WERI-Rb-1 (cell line): ENCODE data around the gene GJB5.

Experiments
- DNase-seq: peaks from one replicate; pipeline ENCODE4 v3.0.0-alpha.2; 2020
- H3K27ac ChIP-seq: fragments of 250-450 bp; sonication (Bioruptor Pico); 2 replicates; pipeline ENCODE4 v1.5.1; 2020; ENCODE audit warnings: mild to moderate bottlenecking, moderate library complexity
- H3K27me3 ChIP-seq: fragments of 250-450 bp; sonication (Bioruptor Pico); 2 replicates; pipeline ENCODE4 v1.5.1; 2021; ENCODE audit warnings: mild to moderate bottlenecking, low read depth, moderate library complexity; ENCODE audit not compliant: insufficient read depth, severe bottlenecking
- H3K36me3 ChIP-seq: fragments of 250-450 bp; sonication (Bioruptor Pico); 2 replicates; pipeline ENCODE4 v1.5.1; 2020; ENCODE audit warnings: mild to moderate bottlenecking, moderate library complexity
- H3K4me3 ChIP-seq: 2 replicates; pipeline ENCODE4 v1.5.1; 2011; ENCODE audit warnings: low read depth, mild to moderate bottlenecking, control low read depth, low read length
- H3K9me3 ChIP-seq: fragments of 250-450 bp; sonication (Bioruptor Pico); 2 replicates; pipeline ENCODE4 v1.5.1; 2021; ENCODE audit warnings: mild to moderate bottlenecking, moderate library complexity; ENCODE audit not compliant: severe bottlenecking
- TF ChIP-seq, protein P1 (sequence below): IDR thresholded peaks from 2 replicates; pipeline ENCODE4 v1.5.1; 2011; ENCODE audit warnings: low read depth, mild to moderate bottlenecking, control low read depth, inconsistent platforms, low read length

The GJB5 gene

DNA sequence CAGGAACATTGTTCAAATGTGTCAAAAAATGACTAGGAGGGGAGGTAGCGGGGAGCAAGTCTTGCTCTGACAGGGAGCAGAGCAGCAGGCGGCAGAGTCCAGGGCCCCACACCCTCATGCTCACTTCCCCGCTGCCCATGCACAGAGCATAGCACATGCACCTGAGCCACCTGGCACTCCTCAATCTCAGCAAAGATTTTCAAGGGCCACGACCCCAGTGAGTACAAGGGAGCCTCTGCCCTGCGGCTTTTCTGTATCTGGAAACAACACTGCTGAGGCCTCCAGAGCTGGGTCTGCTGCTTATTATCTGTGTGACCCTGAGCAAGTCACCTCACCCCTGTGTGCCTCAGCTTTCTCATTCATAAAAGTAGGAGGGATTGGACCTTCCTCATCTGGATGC is 25.1 kb downstream of the GJB5 start:
- no peaks in the 10 kb centered on the region for H3K9me3 ChIP-seq
- H3K4me3 ChIP-seq, result no peak overlapping the region
- no peaks in the 10 kb centered on the region for H3K36me3 ChIP-seq
- H3K27ac ChIP-seq, result no peak overlapping the region
- TF ChIP-seq, protein P1, sequence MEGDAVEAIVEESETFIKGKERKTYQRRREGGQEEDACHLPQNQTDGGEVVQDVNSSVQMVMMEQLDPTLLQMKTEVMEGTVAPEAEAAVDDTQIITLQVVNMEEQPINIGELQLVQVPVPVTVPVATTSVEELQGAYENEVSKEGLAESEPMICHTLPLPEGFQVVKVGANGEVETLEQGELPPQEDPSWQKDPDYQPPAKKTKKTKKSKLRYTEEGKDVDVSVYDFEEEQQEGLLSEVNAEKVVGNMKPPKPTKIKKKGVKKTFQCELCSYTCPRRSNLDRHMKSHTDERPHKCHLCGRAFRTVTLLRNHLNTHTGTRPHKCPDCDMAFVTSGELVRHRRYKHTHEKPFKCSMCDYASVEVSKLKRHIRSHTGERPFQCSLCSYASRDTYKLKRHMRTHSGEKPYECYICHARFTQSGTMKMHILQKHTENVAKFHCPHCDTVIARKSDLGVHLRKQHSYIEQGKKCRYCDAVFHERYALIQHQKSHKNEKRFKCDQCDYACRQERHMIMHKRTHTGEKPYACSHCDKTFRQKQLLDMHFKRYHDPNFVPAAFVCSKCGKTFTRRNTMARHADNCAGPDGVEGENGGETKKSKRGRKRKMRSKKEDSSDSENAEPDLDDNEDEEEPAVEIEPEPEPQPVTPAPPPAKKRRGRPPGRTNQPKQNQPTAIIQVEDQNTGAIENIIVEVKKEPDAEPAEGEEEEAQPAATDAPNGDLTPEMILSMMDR, result no peak
- DNase-seq, result no peak
- H3K27me3 ChIP-seq, result peaks cover 70% of the 10 kb centered on the region

DNA sequence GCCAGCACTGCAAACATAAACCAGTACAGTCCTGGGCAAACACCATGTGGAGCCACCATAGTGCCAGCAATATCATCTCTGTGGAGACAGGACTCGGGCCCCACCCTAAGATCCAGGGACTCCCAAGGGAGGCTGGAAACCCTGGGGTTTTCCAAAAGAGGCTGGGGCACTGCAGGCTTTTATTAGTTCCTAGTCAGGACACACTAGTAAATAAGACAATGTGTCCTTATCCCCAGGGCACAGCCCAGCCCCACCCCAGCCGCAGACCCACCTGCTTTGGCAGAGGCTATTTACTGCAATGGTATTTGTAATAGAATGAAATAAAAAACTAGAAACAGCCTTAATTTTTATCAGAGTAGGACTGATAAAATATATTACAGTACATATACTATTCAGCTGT is 25.7 kb downstream of the GJB5 start:
- no peak for DNase-seq
- Histone ChIP-seq H3K27ac (no peak overlapping the region), H3K4me3 (no peak overlapping the region), H3K27me3 (peaks cover 68% of the 10 kb centered on the region), H3K36me3 (no peaks in the 10 kb centered on the region), H3K9me3 (no peaks in the 10 kb centered on the region)
- TF ChIP-seq, protein P1, result no peak

DNA sequence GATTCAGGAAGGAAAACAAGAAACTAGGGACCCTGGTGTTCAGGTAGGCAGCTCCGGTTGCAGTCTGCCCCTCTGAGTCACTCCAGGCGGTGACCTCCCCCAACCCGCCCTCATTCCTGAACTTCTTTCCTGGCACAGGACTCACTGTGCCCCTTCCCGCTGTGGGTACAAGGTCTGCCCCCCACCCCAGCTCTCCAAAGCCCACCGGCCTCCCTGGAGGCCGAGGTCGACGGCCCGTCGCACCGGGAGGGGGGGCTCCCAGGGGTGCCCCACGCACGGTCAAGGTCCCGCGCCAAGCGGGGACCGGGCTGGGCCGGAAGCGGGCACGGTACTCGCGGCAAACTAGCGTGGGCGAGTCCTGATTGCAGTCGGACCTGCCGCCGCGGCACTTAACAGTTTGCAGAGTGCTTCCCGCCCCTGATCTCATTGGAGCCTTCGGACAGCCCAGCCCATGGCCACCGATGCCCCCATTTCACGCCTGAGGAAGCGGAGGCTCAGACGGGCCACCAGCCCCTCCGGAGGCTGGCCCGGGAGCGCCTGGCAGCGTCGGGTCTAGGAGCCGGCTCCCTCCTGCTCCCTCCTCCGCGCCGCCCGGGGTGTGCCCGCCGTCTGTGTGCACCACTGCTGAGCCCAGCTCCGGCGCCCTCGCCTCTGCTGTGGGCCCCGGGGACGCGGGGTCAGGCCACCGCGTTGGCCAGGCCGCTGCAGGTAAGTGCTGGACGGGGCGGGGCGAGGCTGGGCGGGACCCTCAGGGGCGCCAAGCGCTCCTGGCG is 26.4 kb downstream of the GJB5 start, which contains the start of gene GJB3:
TSS of gene GJB3 (plus strand) at position 144 of the 773 bp plus-strand sequence. CDS start 3,549 bp downstream, outside the sequence.
- peak within 1 kb of the TSS; percentile 15 for H3K4me3 ChIP-seq
- no peaks in the 10 kb centered on the region for H3K9me3 ChIP-seq
- no peak within 1 kb of the TSS for H3K27ac ChIP-seq
- TF ChIP-seq, protein P1, result no peak
- H3K36me3 ChIP-seq, result no peaks in the 10 kb centered on the region
- no peak for DNase-seq
- peaks cover 72% of the 10 kb centered on the region for H3K27me3 ChIP-seq

- Histone ChIP-seq H3K27me3 (peaks cover 75% of the 10 kb centered on the region), H3K27ac (no peak overlapping the region), H3K4me3 (peak overlapping the region; percentile 15)
Measured at GRCh38 chr1:34781844-34782391, 27.1 kb downstream of the GJB5 start.

GRCh38 chr1:34784751-34785221 is 29.9 kb downstream of the GJB5 start:
- DNase-seq, result no peak
- no peaks in the 10 kb centered on the region for H3K9me3 ChIP-seq
- TF ChIP-seq, protein P1, result no peak

More at GRCh38 chr1:34781844-34782391, 27.1 kb downstream of the GJB5 start:
- Histone ChIP-seq H3K36me3 (no peaks in the 10 kb centered on the region), H3K9me3 (no peaks in the 10 kb centered on the region)
- DNase-seq, result no peak
- TF ChIP-seq, protein P1, result peak; percentile 5; the same call in 1 of the 2 replicates

More at GRCh38 chr1:34784751-34785221, 29.9 kb downstream of the GJB5 start:
- H3K36me3 ChIP-seq, result no peaks in the 10 kb centered on the region
- H3K27ac ChIP-seq, result no peak overlapping the region
- H3K4me3 ChIP-seq, result no peak overlapping the region
- peaks cover 53% of the 10 kb centered on the region for H3K27me3 ChIP-seq
